Keratinocyte (primary cell): Measurements from ENCODE around the gene RETREG3. TPM values are rescaled to one million over a fixed set of nuclear protein-coding genes. Genes with fewer than 3 reads are reported as not detected.

Experiments used
- DNase-seq: peaks from one replicate; pipeline ENCODE4 v3.0.0-alpha.2; 2011; ENCODE audit warnings: low read depth, missing footprints, low spot score
- FAIRE-seq: peaks from 2 replicates; lab custom pipeline; 2011; peaks lifted over from hg19 to GRCh38; lab: Jason Lieb, UNC
- H2AFZ ChIP-seq: 2 replicates; pipeline ENCODE4 v1.6.0; 2012; ENCODE audit warnings: low read length, control low read depth, inconsistent platforms; ENCODE audit not compliant: control insufficient read depth
- H3K27ac ChIP-seq: 2 replicates; pipeline ENCODE4 v1.5.1; 2011; ENCODE audit warnings: low read length; ENCODE audit not compliant: control insufficient read depth, insufficient read depth
- H3K27me3 ChIP-seq: 3 replicates; pipeline ENCODE4 v1.6.0; 2011; ENCODE audit warnings: low read length; ENCODE audit not compliant: control insufficient read depth, insufficient read depth; ENCODE audit errors: extremely low read depth
- H3K36me3 ChIP-seq, 2 experiments: 2 replicates in 1 of 2; 3 replicates in 1 of 2; pipeline ENCODE4 v1.5.1; 2011; ENCODE audit warnings: low read length in 2 of 2, mild to moderate bottlenecking in 1 of 2; ENCODE audit not compliant: control insufficient read depth in 2 of 2, insufficient read depth in 2 of 2; ENCODE audit errors: extremely low read depth in 1 of 2
- H3K4me1 ChIP-seq: 3 replicates; pipeline ENCODE4 v1.5.1; 2011; ENCODE audit warnings: low read length; ENCODE audit not compliant: control insufficient read depth, insufficient read depth; ENCODE audit errors: extremely low read depth
- H3K4me2 ChIP-seq: 3 replicates; pipeline ENCODE4 v1.6.0; 2011; ENCODE audit warnings: low read depth, low read length; ENCODE audit not compliant: control insufficient read depth, insufficient read depth; ENCODE audit errors: extremely low read depth
- H3K4me3 ChIP-seq, 3 experiments: fragments of 200-600 bp in 1 of 3; sonication (generic) in 1 of 3; 2 replicates in 2 of 3; 3 replicates in 1 of 3; pipeline ENCODE4 v1.5.1; 2011 to 2016; ENCODE audit warnings: low read length in 3 of 3, mild to moderate bottlenecking in 3 of 3, control low read depth in 2 of 3, inconsistent platforms in 1 of 3, low read depth in 1 of 3, mixed read lengths in 1 of 3, mixed run types in 1 of 3, moderate library complexity in 1 of 3; ENCODE audit not compliant: control insufficient read depth in 2 of 3, insufficient read depth in 2 of 3; ENCODE audit errors: extremely low read depth in 1 of 3
- H3K79me2 ChIP-seq: 2 replicates; pipeline ENCODE4 v1.6.0; 2012; ENCODE audit warnings: low read length; ENCODE audit not compliant: control insufficient read depth, insufficient read depth
- H3K9ac ChIP-seq: 3 replicates; pipeline ENCODE4 v1.6.0; 2011; ENCODE audit warnings: low read length; ENCODE audit not compliant: control insufficient read depth, insufficient read depth; ENCODE audit errors: extremely low read depth
- H3K9me1 ChIP-seq: 3 replicates; pipeline ENCODE4 v1.6.0; 2011; ENCODE audit warnings: low read length; ENCODE audit not compliant: control insufficient read depth, insufficient read depth; ENCODE audit errors: extremely low read depth
- H3K9me3 ChIP-seq: 2 replicates; pipeline ENCODE4 v1.5.1; 2012; ENCODE audit warnings: low read depth, low read length; ENCODE audit not compliant: control insufficient read depth
- H4K20me1 ChIP-seq: 3 replicates; pipeline ENCODE4 v1.6.0; 2011; ENCODE audit warnings: low read length; ENCODE audit not compliant: control insufficient read depth, insufficient read depth; ENCODE audit errors: extremely low read depth
- CTCF ChIP-seq, 3 experiments: IDR thresholded peaks in 1 of 3; conservative IDR thresholded peaks in 1 of 3; optimal IDR thresholded peaks in 1 of 3; 2 replicates in 2 of 3; 3 replicates in 1 of 3; pipeline versions ENCODE3 to v1.5.1; 2011; ENCODE audit warnings: low read length in 3 of 3, mild to moderate bottlenecking in 3 of 3, moderate library complexity in 2 of 3, control low read depth in 1 of 3, inconsistent platforms in 1 of 3; ENCODE audit not compliant: insufficient read depth in 2 of 3; ENCODE audit errors: extremely low read depth in 1 of 3
- EZH2 ChIP-seq: IDR thresholded peaks from one replicate; pipeline ENCODE4 v1.6.1; 2012; ENCODE audit warnings: inconsistent platforms, mild to moderate bottlenecking, low read length, moderate library complexity
- dilution Hi-C: fragments of 300-500 bp; cut with MboI; formaldehyde crosslinking; loops from one replicate; pipeline ENCODE4 v1.7.0; 2020; ENCODE audit warnings: low sequenced_read_pairs; ENCODE audit not compliant: extremely low pct_ligation_motif_present
- polyA plus RNA-seq, 5 experiments: library from polyadenylated mRNA; depleted of rRNA in 3 of 5; stranded (reverse) in 3 of 5; stranded (forward) in 1 of 5; unstranded in 1 of 5; fragments of >200 nt; gene quantifications; 1 replicate in 1 of 5; 2 replicates in 3 of 5; 3 replicates in 1 of 5; pipeline versions ENCODE4 v1.2.1 to v1.2.3, GENCODE V29; 2011 to 2012; ENCODE audit warnings: missing spikeins in 2 of 5, low read depth in 1 of 5, low replicate concordance in 1 of 5

Gene RETREG3
- polyA plus RNA-seq, 1 donor (not counting 4 experiments of a cell fraction or from before 2014, with no cell fraction given), result 25.2 TPM

GRCh38 chr17:42560246-42560645, 48.9 kb downstream of the RETREG3 start:
- H3K4me2 ChIP-seq, result no peak overlapping the region
- H3K4me1 ChIP-seq, result peaks cover 22% of the 10 kb centered on the region

GRCh38 chr17:42559075-42559474, 50.1 kb downstream of the RETREG3 start:
- Histone ChIP-seq H3K27ac (no peak overlapping the region), H3K79me2 (peaks cover 27% of the 10 kb centered on the region), H3K9me1 (no peaks in the 10 kb centered on the region), H3K36me3 (peaks cover 0 to 6% of the 10 kb centered on the region in 2 experiments), H3K9ac (no peak overlapping the region), H4K20me1 (no peaks in the 10 kb centered on the region), H3K27me3 (no peaks in the 10 kb centered on the region), H3K9me3 (no peaks in the 10 kb centered on the region), H2AFZ (no peak overlapping the region), H3K4me2 (no peak overlapping the region), H3K4me1 (peaks cover 24% of the 10 kb centered on the region), H3K4me3 (no peak overlapping the region)
- TF ChIP-seq EZH2, result no peak
- TF ChIP-seq CTCF (optimal IDR thresholded peaks at IDR 0.05 in 1 of 3, IDR thresholded peaks at IDR 0.05 in 1 of 3, conservative IDR thresholded peaks at IDR 0.05 in 1 of 3; ENCODE audit: extremely low read depth in 1 of 3, insufficient read depth in 2 of 3, low read length in 3 of 3), result no peak
- dilution Hi-C loops, result no loop called here
- no peak for DNase-seq
- FAIRE-seq, result no peak

More at GRCh38 chr17:42560246-42560645, 48.9 kb downstream of the RETREG3 start:
- Histone ChIP-seq H3K27ac (no peak overlapping the region), H3K79me2 (peaks cover 22% of the 10 kb centered on the region), H3K9me3 (no peaks in the 10 kb centered on the region), H3K9ac (no peak overlapping the region), H3K9me1 (no peaks in the 10 kb centered on the region), H4K20me1 (no peaks in the 10 kb centered on the region), H3K27me3 (no peaks in the 10 kb centered on the region), H3K36me3 (peaks cover 6 to 16% of the 10 kb centered on the region in 2 experiments), H2AFZ (no peak overlapping the region), H3K4me3 (no peak overlapping the region)
- FAIRE-seq (no peak), DNase-seq (no peak)
- TF ChIP-seq EZH2, result no peak
- dilution Hi-C loops, result no loop called here
